Mesodermal cell (in vitro differentiated cells): Measurements from ENCODE around the gene IL1F10.

Source experiments
- H3K27ac ChIP-seq: 2 replicates; pipeline ENCODE4 v1.7.0; 2013; ENCODE audit warnings: mild to moderate bottlenecking, low read depth, low read length, moderate library complexity; ENCODE audit not compliant: severe bottlenecking
- H3K36me3 ChIP-seq: 2 replicates; pipeline ENCODE4 v1.7.1; 2013; ENCODE audit warnings: mild to moderate bottlenecking, low read length, moderate library complexity; ENCODE audit not compliant: control insufficient read depth, insufficient read depth
- H3K4me1 ChIP-seq: one replicate; pipeline ENCODE4 v1.7.1; 2013; ENCODE audit warnings: mild to moderate bottlenecking, low read length; ENCODE audit not compliant: insufficient read depth, control insufficient read depth, poor library complexity, severe bottlenecking
- H3K4me3 ChIP-seq: 2 replicates; pipeline ENCODE4 v1.7.0; 2013; ENCODE audit warnings: low read length, control low read depth, mild to moderate bottlenecking; ENCODE audit not compliant: insufficient read depth, poor library complexity, severe bottlenecking; ENCODE audit errors: extremely low read depth
- H3K9me3 ChIP-seq: 2 replicates; pipeline ENCODE4 v1.7.1; 2013; ENCODE audit warnings: mild to moderate bottlenecking, low read length, moderate library complexity; ENCODE audit not compliant: control insufficient read depth
- WGBS, 2 experiments: methylation state at CpG; one replicate each; pipeline ENCODE4 v1.1.5; 2013; ENCODE audit warnings: missing lambda C conversion rate in 2 of 2; ENCODE audit not compliant: insufficient coverage in 2 of 2; 5-methylcytosine and 5-hydroxymethylcytosine counted together

The IL1F10 gene

DNA sequence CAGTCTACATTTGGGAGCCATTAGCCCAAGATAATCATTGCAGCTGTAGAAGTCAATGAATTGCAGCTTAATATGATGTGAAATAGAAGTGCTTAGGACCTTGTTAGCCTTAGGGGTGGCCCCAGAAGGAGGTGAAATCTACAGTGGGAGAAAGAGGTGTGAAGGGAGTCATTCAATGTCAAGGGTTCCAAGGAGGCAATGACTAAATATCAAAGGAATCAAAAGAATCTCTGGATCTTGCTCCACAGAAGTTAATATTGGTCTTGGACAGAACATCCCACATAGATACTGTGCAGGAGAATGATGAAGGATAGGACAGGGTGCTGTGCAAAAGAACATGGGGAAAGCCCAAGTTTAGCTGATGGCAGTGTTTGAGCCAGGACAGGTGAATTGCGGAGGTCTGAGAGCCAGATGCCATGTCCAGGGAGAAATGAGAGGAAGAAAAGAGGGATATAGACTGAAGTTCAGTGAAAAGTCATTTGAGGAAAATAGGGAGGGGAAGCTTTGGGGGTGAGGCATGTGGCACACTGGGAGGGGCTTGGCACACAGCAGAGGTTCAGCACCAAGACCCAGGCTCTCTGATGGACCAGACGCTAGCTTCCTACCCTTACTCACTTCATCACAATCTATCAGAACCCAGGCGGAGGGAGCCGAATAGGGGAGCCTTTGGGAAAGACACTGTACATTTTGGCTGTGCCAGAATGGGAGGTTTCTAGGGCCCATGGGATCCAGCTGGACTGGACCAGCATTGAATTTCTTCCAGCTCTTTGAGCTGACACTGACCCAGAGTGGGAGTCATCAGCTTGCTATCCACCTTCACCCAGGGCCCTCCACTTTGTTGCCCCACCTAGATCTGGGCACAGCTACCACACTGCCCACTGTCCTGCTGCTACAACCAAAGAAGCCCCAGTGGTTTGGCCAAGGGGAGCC is 2.2 kb downstream of the IL1F10 start:
- no peaks in the 10 kb centered on the region for H3K4me1 ChIP-seq
- no peak overlapping the region for H3K4me3 ChIP-seq
- H3K9me3 ChIP-seq, result no peaks in the 10 kb centered on the region
- H3K36me3 ChIP-seq, result no peaks in the 10 kb centered on the region
- no peak overlapping the region for H3K27ac ChIP-seq
- WGBS, 2 experiments, result 97 to 100% methylated on average over 3 of the region's 4 CpGs

GRCh38 chr2:113070606-113070975 is 2.8 kb downstream of the IL1F10 start:
- H3K4me1 ChIP-seq, result no peaks in the 10 kb centered on the region
- H3K36me3 ChIP-seq, result no peaks in the 10 kb centered on the region
- H3K9me3 ChIP-seq, result no peaks in the 10 kb centered on the region
- 83 to 100% methylated on average over 1 of the region's 1 CpG for WGBS, 2 experiments
- H3K27ac ChIP-seq, result no peak overlapping the region
- no peak overlapping the region for H3K4me3 ChIP-seq

GRCh38 chr2:113072584-113072983 is 4.8 kb downstream of the IL1F10 start:
- H3K27ac ChIP-seq, result no peak overlapping the region
- no peaks in the 10 kb centered on the region for H3K9me3 ChIP-seq
- H3K4me3 ChIP-seq, result no peak overlapping the region
- no peaks in the 10 kb centered on the region for H3K36me3 ChIP-seq
- 80 to 81% methylated on average over 1 to 3 of the region's 4 CpGs for WGBS, 2 experiments
- no peaks in the 10 kb centered on the region for H3K4me1 ChIP-seq

- Histone ChIP-seq H3K36me3 (no peaks in the 10 kb centered on the region), H3K27ac (no peak overlapping the region), H3K9me3 (no peaks in the 10 kb centered on the region), H3K4me1 (no peaks in the 10 kb centered on the region), H3K4me3 (no peak overlapping the region)
- 100% methylated on average over 3 of the region's 3 CpGs; no CpG with 5 or more reads in 1 of the 2 experiments for WGBS, 2 experiments
Observed at GRCh38 chr2:113073325-113073834, 5.6 kb downstream of the IL1F10 start.

DNA sequence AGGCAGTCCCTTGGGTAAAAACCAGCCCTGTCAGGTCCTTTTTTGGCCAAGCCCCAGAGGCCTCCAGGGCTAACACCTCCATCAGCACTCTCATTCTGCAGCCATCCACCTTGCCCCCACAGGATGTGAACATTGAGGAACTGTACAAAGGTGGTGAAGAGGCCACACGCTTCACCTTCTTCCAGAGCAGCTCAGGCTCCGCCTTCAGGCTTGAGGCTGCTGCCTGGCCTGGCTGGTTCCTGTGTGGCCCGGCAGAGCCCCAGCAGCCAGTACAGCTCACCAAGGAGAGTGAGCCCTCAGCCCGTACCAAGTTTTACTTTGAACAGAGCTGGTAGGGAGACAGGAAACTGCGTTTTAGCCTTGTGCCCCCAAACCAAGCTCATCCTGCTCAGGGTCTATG is 7.3 kb downstream of the IL1F10 start:
- WGBS, 2 experiments, result 86 to 92% methylated on average over 4 to 5 of the region's 5 CpGs
- no peak overlapping the region for H3K27ac ChIP-seq
- no peaks in the 10 kb centered on the region for H3K4me1 ChIP-seq
- H3K36me3 ChIP-seq, result no peaks in the 10 kb centered on the region
- H3K4me3 ChIP-seq, result no peak overlapping the region
- H3K9me3 ChIP-seq, result no peaks in the 10 kb centered on the region

DNA sequence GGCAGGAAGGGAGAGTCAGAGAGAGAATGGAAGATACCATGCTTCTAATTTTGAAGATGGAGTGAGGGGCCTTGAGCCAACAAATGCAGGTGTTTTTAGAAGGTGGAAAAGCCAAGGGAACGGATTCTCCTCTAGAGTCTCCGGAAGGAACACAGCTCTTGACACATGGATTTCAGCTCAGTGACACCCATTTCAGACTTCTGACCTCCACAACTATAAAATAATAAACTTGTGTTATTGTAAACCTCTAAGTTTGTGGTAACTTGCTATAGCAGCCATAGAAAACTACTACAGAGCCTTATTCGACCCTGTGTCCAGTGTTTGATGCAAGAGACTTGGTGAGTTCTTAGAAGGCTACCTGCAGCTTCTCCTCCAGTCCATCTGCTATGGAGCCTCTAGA is 7.8 kb downstream of the IL1F10 start:
- H3K36me3 ChIP-seq, result no peaks in the 10 kb centered on the region
- no peak overlapping the region for H3K27ac ChIP-seq
- H3K9me3 ChIP-seq, result no peaks in the 10 kb centered on the region
- no peaks in the 10 kb centered on the region for H3K4me1 ChIP-seq
- no peak overlapping the region for H3K4me3 ChIP-seq
- 83 to 90% methylated on average over 1 to 2 of the region's 3 CpGs for WGBS, 2 experiments

DNA sequence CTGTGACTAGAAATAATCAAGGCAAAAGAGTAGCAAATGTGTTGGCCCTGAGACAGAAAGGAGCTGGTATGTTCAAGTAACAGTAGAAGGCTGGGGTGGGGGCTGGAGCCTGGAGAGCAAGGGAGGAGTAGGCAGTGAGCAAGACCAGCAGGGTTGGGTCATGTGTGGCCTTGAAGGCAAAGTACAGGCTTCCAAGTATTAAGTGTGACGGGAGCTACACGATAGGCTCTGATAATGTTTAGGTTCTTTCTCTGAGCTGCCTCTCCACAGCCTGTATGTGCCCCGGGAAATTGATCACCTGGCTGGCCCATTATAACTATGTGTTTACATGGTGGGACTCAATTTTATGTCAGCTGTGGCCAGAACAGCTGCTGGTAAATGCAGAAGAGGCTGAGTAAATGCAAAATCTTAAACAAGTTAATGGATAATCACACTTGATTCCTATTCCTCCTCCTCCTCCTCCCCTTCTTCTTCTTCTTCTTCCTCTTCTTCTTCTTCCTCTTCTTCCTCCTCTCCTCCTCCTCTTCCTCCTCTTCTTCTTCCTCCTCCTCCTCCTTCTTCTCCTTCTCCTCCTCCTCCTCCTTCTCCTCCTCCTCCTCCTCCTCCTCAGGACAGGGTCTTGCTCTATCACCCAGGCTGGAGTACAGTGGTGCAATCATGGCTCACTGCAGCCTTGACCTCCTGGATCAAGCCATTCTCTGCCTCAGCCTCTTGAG is 9.3 kb downstream of the IL1F10 start:
- no peak overlapping the region for H3K4me3 ChIP-seq
- no peaks in the 10 kb centered on the region for H3K9me3 ChIP-seq
- H3K27ac ChIP-seq, result no peak overlapping the region
- 86 to 100% methylated on average over 1 to 3 of the region's 3 CpGs for WGBS, 2 experiments
- no peaks in the 10 kb centered on the region for H3K36me3 ChIP-seq
- H3K4me1 ChIP-seq, result no peaks in the 10 kb centered on the region

GRCh38 chr2:113077921-113078320 is 10.2 kb downstream of the IL1F10 start:
- 47 to 67% methylated on average over 1 of the region's 1 CpG for WGBS, 2 experiments
- Histone ChIP-seq H3K36me3 (no peaks in the 10 kb centered on the region), H3K27ac (no peak overlapping the region), H3K4me3 (no peak overlapping the region), H3K4me1 (no peaks in the 10 kb centered on the region), H3K9me3 (no peaks in the 10 kb centered on the region)

DNA sequence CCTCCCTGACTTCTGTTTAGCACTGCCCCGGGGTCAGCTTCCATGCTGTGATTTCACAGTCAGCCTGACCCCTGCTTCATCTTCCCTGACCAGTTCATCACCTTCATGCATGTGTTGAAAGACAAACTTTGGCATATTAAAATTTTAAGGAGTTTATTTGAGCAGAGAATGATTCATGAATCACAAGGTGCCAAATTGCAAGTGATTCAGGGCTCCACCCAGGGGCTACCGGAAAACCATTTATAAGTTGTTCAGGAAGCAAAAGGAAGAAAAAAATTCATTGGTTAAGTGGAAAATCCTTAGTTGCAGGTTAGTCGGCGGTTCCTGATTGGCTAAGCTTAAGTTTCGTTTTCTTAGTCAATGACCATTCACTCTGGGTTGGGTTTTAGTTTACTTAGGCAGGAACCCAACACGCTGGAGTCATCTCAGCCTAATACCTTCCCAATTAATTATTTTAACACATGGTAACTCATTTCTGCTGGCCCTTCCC is 10.6 kb downstream of the IL1F10 start:
- no peaks in the 10 kb centered on the region for H3K36me3 ChIP-seq
- no peak overlapping the region for H3K27ac ChIP-seq
- no peaks in the 10 kb centered on the region for H3K4me1 ChIP-seq
- 74 to 79% methylated on average over 3 to 6 of the region's 6 CpGs for WGBS, 2 experiments
- no peaks in the 10 kb centered on the region for H3K9me3 ChIP-seq
- H3K4me3 ChIP-seq, result no peak overlapping the region

DNA sequence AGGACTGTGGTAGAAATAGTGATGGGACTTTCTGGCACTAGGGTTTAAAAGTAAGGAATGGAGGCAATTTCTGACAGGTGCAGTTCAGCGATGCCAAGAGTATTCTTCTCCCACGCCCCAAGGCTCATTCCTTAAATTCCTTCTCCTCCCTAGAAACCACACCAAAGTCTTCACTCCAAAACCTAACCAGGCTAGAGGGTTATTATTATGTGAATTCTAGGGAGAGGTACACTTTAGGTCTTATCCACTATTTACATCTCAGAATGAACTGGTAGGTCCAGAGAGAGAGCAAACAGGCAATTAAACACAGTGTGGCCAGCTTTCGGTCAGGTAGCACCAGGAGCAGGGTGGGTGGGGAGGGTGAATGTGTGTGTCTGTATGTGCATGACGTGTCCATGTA is 11.4 kb downstream of the IL1F10 start:
- Histone ChIP-seq H3K9me3 (no peaks in the 10 kb centered on the region), H3K36me3 (no peaks in the 10 kb centered on the region), H3K4me3 (no peak overlapping the region), H3K27ac (no peak overlapping the region), H3K4me1 (no peaks in the 10 kb centered on the region)
- WGBS, 2 experiments, result 92% methylated on average over 2 of the region's 4 CpGs; no CpG with 5 or more reads in 1 of the 2 experiments
